ENCODE data around the gene TMEM170B. TPM values are rescaled to one million over a fixed set of nuclear protein-coding genes. Genes with fewer than 3 reads are reported as not detected.
"Not testable (repeated sequence)": the region's sequence is repeated elsewhere in the genome, so short reads cannot be mapped to it uniquely, and the experiment has no call there.

The TMEM170B gene
- total RNA-seq, 1 experiment from 2014 or later: under 0.01 TPM

DNA sequence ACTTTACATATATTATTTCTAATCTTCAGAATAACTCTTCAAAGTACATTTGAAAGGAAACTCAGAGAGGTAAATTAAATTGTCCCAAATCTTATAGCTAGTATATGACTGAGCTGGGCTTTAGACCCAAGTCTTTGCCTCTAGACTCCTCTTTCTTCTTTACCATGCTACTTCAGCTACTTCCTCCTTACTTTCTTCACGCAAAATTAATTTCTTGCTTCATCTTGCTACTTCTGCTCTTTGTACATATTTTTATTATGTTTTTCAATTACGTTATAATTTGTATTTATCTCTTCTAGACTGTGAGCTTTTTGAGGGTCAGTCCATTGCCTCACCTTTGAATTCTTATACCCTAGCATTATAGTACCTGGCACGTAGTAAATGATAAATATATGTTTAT, 5.3 kb downstream of the TMEM170B start:
- no peak for DNase-seq (ENCODE audit: low read depth in 1 of 2, low spot score in 2 of 2)
- H3K36me3 ChIP-seq: no peaks in the 10 kb centered on the region
- H3K27me3 ChIP-seq (replicated peaks): peaks cover 47% of the 10 kb centered on the region
- peaks cover 8% of the 10 kb centered on the region for H3K4me1 ChIP-seq (replicated peaks)
- no peak overlapping the region for H3K27ac ChIP-seq
- H3K4me3 ChIP-seq: no peak overlapping the region
- H3K9me3 ChIP-seq (replicated peaks): no peaks in the 10 kb centered on the region

DNA sequence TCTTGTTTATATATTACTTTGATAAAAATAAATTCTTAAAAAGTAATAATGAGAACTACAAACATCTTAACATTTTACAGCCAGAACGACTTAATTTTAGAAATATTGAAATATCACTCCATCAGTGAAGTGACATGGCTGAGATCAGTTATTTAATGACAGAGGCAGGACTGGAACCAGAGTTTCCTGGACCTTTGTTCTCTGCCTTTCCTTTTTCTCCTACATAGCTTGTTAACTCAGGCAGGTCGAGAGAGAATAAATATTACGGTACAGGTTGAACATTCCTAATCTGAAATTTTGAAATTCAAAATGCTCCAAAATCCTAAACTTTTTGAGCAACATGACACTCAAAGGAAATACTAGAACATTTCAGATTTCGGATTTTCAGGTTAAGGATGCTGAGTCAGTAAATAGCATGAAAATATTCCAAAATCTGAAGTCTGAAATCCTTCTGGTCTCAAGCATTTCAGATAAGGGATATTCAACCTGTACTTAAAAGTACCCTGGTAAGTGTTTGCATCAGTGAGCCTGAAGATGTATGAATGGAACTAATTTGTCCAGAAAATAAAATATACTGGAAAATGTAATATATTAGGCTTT, 6.5 kb downstream of the TMEM170B start:
- no peak overlapping the region for H3K27ac ChIP-seq
- H3K27me3 ChIP-seq (replicated peaks): peaks cover 35% of the 10 kb centered on the region
- no peak overlapping the region for H3K4me3 ChIP-seq
- no peaks in the 10 kb centered on the region for H3K4me1 ChIP-seq (replicated peaks)
- H3K36me3 ChIP-seq: no peaks in the 10 kb centered on the region
- H3K9me3 ChIP-seq (replicated peaks): no peaks in the 10 kb centered on the region
- DNase-seq (ENCODE audit: low read depth in 1 of 2, low spot score in 2 of 2): no peak

DNA sequence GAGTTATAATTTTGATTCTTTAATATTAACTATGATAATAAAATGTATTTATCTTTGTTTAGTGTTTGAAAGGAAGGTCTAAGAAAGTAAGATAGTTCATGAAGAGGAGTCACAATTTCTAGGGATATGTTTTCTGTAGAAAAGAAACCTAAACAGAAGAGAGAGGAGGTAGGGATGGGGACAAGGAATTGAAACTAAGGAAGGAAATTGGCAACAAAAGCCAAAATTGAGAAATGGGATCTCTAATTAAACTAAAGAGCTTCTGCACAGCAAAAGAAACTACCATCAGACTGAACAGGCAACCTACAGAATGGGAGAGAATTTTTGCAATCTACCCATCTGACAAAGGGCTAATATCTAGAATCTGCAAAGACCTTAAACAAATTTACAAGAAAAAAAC, 10.3 kb downstream of the TMEM170B start:
- DNase-seq (ENCODE audit: low read depth in 1 of 2, low spot score in 2 of 2); H3K4me3 ChIP-seq; H3K9me3 ChIP-seq (replicated peaks); H3K4me1 ChIP-seq (replicated peaks); H3K27ac ChIP-seq; H3K36me3 ChIP-seq: not testable (repeated sequence)
- peaks cover 18% of the 10 kb centered on the region for H3K27me3 ChIP-seq (replicated peaks)

DNA sequence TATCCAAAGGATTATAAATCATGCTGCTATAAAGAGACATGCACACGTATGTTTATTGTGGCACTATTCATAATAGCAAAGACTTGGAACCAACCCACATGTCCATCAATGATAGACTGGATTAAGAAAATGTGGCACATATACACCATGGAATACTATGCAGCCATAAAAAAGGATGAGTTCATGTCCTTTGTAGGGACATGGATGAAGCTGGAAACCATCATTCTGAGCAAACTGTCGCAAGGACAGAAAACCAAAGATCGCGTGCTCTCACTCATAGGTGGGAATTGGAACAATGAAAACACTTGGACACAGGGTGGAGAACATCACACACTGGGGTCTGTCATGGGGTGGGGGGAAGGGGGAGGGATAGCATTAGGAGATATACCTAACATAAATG, 11.0 kb downstream of the TMEM170B start:
- H3K27me3 ChIP-seq (replicated peaks): peaks cover 11% of the 10 kb centered on the region
- not testable (repeated sequence) for H3K9me3 ChIP-seq (replicated peaks); DNase-seq (ENCODE audit: low read depth in 1 of 2, low spot score in 2 of 2); H3K4me3 ChIP-seq; H3K4me1 ChIP-seq (replicated peaks); H3K27ac ChIP-seq; H3K36me3 ChIP-seq

DNA sequence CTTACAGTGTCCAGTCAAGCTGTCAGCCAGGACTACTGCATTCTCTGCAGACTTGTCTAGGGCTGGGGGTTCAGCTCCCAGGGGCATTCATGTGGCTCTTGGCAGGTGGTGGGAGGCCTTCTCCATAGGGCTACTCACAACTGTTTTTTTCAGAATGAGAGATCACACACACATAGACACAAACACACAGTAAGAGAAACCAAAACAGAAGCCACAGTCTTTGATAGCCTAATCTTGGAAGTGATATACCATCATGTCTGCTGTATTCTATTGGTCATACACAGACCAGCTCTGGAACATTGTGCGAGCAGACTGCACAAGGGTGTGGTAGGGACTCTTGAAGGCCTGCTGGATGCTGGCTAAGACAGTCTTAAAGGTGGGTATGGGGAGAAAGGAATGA, 13.5 kb downstream of the TMEM170B start:
- H3K27ac ChIP-seq: no peak overlapping the region
- no peaks in the 10 kb centered on the region; the same call in 1 of the 2 replicates for H3K27me3 ChIP-seq (replicated peaks)
- no peak overlapping the region for H3K4me3 ChIP-seq
- H3K9me3 ChIP-seq (replicated peaks): no peaks in the 10 kb centered on the region
- H3K36me3 ChIP-seq: no peaks in the 10 kb centered on the region
- H3K4me1 ChIP-seq (replicated peaks): no peaks in the 10 kb centered on the region
- no peak for DNase-seq (ENCODE audit: low read depth in 1 of 2, low spot score in 2 of 2)

DNA sequence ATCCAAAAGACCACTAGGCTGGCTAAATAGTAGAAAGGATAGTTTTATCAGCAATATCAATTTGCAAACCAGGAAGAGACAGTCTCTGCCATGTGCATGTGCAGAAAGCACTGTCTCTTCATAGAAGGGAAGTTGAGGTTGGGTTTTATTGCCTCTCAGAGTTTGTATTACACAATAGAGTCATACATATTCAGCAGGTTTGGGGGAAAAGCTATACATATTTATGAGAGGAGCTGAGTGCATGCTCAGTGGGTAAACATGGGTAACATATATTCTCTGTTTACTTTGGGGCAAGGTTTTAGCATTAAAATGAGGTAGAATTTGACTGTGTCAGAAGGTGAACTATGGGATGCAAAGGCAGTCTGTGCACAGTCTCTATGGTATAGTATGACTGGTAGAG, 14.9 kb downstream of the TMEM170B start:
- H3K4me3 ChIP-seq: no peak overlapping the region
- H3K9me3 ChIP-seq (replicated peaks): no peaks in the 10 kb centered on the region
- DNase-seq (ENCODE audit: low read depth in 1 of 2, low spot score in 2 of 2): no peak
- H3K36me3 ChIP-seq: no peaks in the 10 kb centered on the region
- no peak overlapping the region for H3K27ac ChIP-seq
- H3K27me3 ChIP-seq (replicated peaks): no peaks in the 10 kb centered on the region; the same call in 1 of the 2 replicates
- H3K4me1 ChIP-seq (replicated peaks): no peaks in the 10 kb centered on the region

DNA sequence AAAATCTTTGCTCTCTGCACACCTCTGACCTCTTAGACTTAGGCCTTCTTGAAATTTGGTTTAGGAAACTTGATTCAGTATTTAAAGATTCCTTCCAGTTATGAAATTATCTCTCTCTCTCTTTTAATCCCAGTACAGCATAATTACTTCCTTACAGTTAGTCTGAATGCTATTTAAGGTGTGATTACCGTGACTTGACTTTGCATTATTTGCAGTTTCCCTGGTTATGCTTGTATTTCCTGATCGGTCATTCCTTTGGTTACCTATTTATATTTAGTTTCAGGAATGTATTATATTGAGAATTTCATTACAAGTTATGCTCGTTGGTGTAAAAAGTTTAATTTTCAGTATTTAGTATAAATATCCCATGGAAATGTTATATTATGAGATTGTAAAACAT, 16.3 kb downstream of the TMEM170B start:
- no peak overlapping the region for H3K27ac ChIP-seq
- no peaks in the 10 kb centered on the region for H3K36me3 ChIP-seq
- no peaks in the 10 kb centered on the region for H3K9me3 ChIP-seq (replicated peaks)
- no peak overlapping the region for H3K4me3 ChIP-seq
- no peaks in the 10 kb centered on the region for H3K4me1 ChIP-seq (replicated peaks)
- DNase-seq (ENCODE audit: low read depth in 1 of 2, low spot score in 2 of 2): no peak
- no peaks in the 10 kb centered on the region; the same call in 1 of the 2 replicates for H3K27me3 ChIP-seq (replicated peaks)

DNA sequence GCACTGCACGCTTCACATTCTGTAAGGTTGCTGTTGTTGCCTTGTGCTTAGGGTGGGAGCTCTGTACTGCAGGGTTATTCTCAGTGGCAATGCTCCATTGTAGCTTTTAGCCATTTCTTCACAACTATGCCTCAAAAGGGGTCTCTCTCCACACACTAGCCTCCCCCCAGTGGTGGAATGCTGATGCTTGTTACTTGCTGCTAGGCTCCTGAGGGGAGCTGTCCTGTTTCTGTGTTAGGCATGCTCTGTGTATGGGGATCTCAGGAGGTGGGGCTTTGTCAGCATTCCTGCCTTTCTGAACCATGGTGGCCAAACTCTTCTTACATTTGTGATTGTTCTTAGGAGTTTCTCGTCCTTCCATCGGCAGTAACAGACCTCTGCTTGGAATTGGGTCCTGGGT, 18.8 kb downstream of the TMEM170B start:
- Histone ChIP-seq H3K4me3 (no peak overlapping the region), H3K27ac (no peak overlapping the region), H3K27me3 (replicated peaks) (peaks cover 3% of the 10 kb centered on the region; the same call in 1 of the 2 replicates), H3K36me3 (no peaks in the 10 kb centered on the region), H3K9me3 (replicated peaks) (no peaks in the 10 kb centered on the region), H3K4me1 (replicated peaks) (no peaks in the 10 kb centered on the region)
- no peak for DNase-seq (ENCODE audit: low read depth in 1 of 2, low spot score in 2 of 2)

DNA sequence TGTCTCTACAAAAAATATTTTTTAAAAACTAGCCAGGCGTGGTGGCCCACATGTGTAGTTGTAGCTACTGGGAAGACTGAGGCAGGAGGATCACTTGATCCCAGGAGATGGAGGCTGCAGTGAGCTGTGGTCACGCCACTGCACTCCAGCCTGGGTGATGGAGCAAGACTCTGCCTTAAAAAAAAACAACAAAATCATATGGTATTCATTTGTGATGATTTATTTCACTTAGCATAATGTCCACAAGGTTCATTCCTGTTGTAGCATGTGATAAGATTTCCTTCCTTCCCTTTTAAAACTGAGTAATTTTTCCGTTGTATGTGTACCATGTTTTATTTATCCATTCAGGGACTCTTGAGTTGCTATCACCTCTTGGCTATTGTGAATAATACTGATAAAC, 26.2 kb downstream of the TMEM170B start:
- Histone ChIP-seq H3K9me3 (replicated peaks) (no peaks in the 10 kb centered on the region), H3K36me3 (no peaks in the 10 kb centered on the region), H3K27me3 (replicated peaks) (peaks cover 18% of the 10 kb centered on the region; the same call in 1 of the 2 replicates), H3K27ac (no peak overlapping the region), H3K4me1 (replicated peaks) (no peaks in the 10 kb centered on the region), H3K4me3 (no peak overlapping the region)
- DNase-seq (ENCODE audit: low read depth in 1 of 2, low spot score in 2 of 2): no peak

DNA sequence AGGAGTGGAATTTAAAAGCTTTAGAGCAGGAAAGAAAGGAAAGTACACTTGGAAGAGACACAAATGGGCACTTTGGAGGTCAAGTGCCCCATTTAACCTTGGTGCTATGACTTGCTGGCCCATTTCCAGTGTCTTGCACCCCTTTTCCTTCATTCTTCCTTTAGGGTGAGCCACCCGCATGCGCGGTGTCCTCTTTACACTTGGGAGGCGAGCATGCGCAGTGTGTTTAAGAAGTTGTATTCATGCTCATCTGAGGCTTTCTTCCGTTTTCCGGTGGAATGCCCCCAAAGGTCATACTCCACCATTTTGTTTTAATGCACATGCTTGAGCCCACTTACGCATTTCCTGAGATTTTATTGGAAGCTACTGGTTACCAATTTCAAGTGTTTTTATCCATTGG, 29.1 kb downstream of the TMEM170B start:
- no peak for DNase-seq (ENCODE audit: low read depth in 1 of 2, low spot score in 2 of 2)
- no peak overlapping the region for H3K27ac ChIP-seq
- no peaks in the 10 kb centered on the region for H3K36me3 ChIP-seq
- H3K27me3 ChIP-seq (replicated peaks): peaks cover 18% of the 10 kb centered on the region
- H3K4me3 ChIP-seq: no peak overlapping the region
- H3K4me1 ChIP-seq (replicated peaks): no peaks in the 10 kb centered on the region
- H3K9me3 ChIP-seq (replicated peaks): no peaks in the 10 kb centered on the region

DNA sequence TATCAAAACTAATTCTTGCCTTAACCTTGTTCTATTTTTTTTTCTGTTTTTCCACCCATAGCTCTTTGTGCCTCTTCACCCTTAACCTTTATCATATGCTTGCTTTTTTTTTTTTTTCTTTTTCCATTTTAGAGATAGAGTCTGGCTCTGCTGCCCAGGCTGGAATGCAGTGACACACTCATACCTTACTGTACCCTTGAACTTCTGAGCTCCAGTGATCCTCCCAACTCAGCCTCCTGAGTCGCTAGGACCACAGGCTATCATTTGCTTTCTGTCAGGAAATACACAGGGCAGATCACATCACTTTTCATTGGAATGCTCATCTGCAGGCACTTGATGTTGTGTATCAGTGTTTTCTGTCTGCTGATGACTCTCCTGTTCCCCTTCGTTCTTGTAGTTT, 33.5 kb downstream of the TMEM170B start:
- no peaks in the 10 kb centered on the region for H3K4me1 ChIP-seq (replicated peaks)
- H3K27ac ChIP-seq: no peak overlapping the region
- no peaks in the 10 kb centered on the region for H3K9me3 ChIP-seq (replicated peaks)
- H3K4me3 ChIP-seq: no peak overlapping the region
- peaks cover 7% of the 10 kb centered on the region for H3K27me3 ChIP-seq (replicated peaks)
- DNase-seq (ENCODE audit: low read depth in 1 of 2, low spot score in 2 of 2): no peak
- no peaks in the 10 kb centered on the region for H3K36me3 ChIP-seq

DNA sequence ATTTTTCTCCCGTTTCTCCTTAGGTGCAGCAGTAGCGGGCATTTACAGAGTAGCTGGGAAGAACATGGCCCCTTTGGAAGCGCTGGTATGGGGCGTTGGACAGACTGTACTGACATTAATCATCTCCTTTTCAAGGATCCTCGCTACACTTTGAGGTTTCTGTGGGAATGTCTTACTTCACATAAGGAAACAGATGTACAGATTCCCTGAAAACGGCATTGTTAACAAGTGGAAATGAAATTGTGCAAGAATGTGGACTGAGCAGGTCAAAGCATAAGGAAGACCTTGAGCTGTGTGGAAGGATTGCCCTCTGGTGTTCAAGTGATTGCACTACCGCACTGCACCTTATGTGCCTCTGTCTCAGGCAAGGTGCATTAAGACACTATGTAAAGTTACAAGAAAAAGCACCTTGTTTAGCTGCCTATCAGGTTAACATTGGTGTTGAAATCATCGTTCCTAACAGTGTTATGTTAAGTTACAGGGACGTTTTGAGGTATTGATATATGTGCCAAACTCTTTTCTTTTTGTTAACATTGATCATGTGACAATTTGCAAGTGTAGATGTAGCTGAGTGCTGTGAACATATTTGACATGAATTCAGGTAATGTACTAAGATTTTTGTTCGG, 38.0 kb downstream of the TMEM170B start:
- no peak overlapping the region for H3K4me3 ChIP-seq

DNA sequence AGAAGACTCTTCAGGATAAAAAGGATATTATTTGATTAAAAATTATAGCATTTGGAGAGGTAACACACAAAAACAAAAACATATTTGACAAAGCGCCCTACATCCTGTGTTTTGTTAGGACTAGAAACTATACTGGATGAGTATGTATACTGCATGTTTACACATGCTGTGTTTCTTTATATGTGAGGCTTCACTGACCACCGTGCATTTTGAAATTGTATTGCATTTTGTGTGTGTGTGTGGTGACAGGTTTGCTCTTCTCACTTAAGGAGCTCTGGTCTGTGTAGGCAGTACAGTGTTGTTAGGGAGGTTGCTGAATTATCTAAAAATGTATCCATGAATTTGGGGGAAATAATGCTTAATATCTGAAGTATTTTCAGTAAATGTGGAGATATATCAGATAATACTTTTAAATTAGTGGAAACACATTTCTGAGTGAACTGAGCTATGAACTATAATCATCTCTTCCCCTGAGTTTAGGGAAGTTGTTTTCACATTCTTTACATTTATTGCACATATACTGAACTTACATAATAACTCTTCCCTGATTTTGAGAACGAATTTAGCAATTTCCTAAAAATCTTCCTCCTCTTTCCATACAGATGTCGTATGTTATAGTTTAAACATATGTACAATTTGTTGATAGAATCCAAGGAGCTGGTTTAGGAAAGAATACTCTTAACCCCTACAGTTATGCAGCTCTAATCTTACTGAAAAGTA, 43.3 kb downstream of the TMEM170B start:
- H3K36me3 ChIP-seq: no peaks in the 10 kb centered on the region
- no peaks in the 10 kb centered on the region for H3K9me3 ChIP-seq (replicated peaks)
- H3K4me3 ChIP-seq: no peak overlapping the region
- DNase-seq (ENCODE audit: low read depth in 1 of 2, low spot score in 2 of 2): no peak
- H3K27ac ChIP-seq: no peak overlapping the region
- H3K4me1 ChIP-seq (replicated peaks): peaks cover 6% of the 10 kb centered on the region
- H3K27me3 ChIP-seq (replicated peaks): no peaks in the 10 kb centered on the region

More for the DNA sequence above, 38.0 kb downstream of the TMEM170B start:
- peak; percentile 55 to 58 for DNase-seq (ENCODE audit: low read depth in 1 of 2, low spot score in 2 of 2)
- Histone ChIP-seq H3K9me3 (replicated peaks) (no peaks in the 10 kb centered on the region), H3K27me3 (replicated peaks) (peaks cover 3% of the 10 kb centered on the region; the same call in 1 of the 2 replicates), H3K27ac (no peak overlapping the region), H3K36me3 (no peaks in the 10 kb centered on the region), H3K4me1 (replicated peaks) (no peaks in the 10 kb centered on the region)

DNA sequence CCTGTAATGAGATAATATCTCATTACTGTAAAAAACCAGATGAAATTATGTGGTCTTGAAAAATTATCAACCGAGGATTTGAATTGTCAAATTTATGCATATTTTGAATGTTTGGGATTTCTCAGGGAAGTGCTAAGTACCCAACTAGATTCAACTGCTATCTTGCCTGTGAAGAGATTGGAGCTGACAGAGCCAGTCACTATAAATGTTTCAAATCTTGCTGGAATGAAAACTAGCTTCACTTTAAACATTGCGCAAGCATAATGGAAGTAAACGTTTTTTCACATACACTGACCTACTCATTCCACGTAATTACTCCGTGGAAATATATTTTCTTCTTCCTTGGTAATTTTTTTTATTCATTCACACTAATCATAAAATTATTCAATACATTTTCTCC, 46.7 kb downstream of the TMEM170B start:
- H3K27me3 ChIP-seq (replicated peaks): no peaks in the 10 kb centered on the region
- H3K4me3 ChIP-seq: no peak overlapping the region
- H3K36me3 ChIP-seq: peaks cover 6% of the 10 kb centered on the region; the same call in 1 of the 2 replicates
- no peak overlapping the region for H3K27ac ChIP-seq
- DNase-seq (ENCODE audit: low read depth in 1 of 2, low spot score in 2 of 2): no peak
- H3K4me1 ChIP-seq (replicated peaks): peaks cover 36% of the 10 kb centered on the region
- no peaks in the 10 kb centered on the region for H3K9me3 ChIP-seq (replicated peaks)
